ENCODE data around the gene NEU2.
"Not testable (repeated sequence)": the region's sequence is repeated elsewhere in the genome, so short reads cannot be mapped to it uniquely, and the experiment has no call there.

NEU2 gene

GRCh38 chr2:233056961-233057605, 24.6 kb downstream of the NEU2 start:
- no peak for DNase-seq (ENCODE audit: low spot score)

DNA sequence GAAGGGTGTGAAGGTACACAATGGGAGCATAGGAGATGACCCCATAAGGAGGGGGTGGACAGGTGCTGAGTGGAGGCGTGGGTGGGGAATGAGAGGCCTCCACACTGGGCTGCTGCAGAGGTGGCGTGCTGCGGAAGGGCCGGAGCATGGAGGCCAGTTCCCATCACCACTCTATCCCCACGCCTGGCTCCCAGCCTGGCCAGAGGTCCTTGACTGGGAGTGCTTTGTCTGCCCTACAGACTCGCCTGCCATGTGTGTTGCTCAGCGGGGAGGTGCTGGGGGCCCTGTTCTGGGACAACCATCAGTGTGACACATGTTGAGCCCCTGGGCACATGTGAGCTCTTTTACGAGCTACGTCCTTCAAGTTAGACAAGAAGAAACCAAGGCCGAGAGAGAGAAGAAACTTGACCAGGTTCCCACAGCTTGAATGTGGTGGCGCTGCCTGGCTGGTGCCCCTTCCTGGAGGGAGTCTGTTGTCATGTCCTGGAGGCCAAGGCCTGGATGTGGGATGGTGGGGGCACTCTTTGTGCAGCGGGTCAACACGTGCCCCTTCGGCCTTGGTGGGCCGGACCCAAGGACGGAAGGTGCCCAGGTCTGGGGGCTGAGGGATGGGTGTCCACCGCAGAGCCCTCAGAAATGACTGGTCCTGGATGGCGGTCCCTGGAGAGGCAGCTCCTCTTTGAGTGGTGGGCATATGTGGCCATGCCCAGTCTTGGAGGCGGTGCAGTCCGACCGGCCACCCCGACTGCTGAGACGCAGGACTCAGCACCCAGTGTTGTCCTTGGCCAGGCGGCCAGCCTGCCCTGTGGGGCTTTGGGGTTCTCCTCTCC, 26.5 kb downstream of the NEU2 start:
- no peak for DNase-seq (ENCODE audit: low spot score)

- no peak for DNase-seq (ENCODE audit: low spot score)
These were observed 27.0 kb downstream of the NEU2 start for GRCh38 chr2:233059547-233059796.

- DNase-seq (ENCODE audit: low spot score), result no peak
These were observed 27.5 kb downstream of the NEU2 start, which contains the start of gene INPP5D for GRCh38 chr2:233059797-233060500. Gene INPP5D (plus strand): TSS chr2:233060342. CDS start chr2:233060479, 137 bp downstream.

- DNase-seq (ENCODE audit: low spot score), result no peak
These were observed 28.1 kb downstream of the NEU2 start for GRCh38 chr2:233060501-233060979.

- DNase-seq (ENCODE audit: low spot score), result no peak
These were observed 28.6 kb downstream of the NEU2 start for GRCh38 chr2:233060980-233061590.

GRCh38 chr2:233061591-233062450, 29.3 kb downstream of the NEU2 start:
- no peak for DNase-seq (ENCODE audit: low spot score)

- DNase-seq (ENCODE audit: low spot score), result no peak
These were observed 30.0 kb downstream of the NEU2 start for GRCh38 chr2:233062451-233062850.

- DNase-seq (ENCODE audit: low spot score), result no peak
These were observed 30.4 kb downstream of the NEU2 start for GRCh38 chr2:233062946-233063268.

- DNase-seq (ENCODE audit: low spot score), result no peak
These were observed 30.9 kb downstream of the NEU2 start for GRCh38 chr2:233063269-233063975.

DNA sequence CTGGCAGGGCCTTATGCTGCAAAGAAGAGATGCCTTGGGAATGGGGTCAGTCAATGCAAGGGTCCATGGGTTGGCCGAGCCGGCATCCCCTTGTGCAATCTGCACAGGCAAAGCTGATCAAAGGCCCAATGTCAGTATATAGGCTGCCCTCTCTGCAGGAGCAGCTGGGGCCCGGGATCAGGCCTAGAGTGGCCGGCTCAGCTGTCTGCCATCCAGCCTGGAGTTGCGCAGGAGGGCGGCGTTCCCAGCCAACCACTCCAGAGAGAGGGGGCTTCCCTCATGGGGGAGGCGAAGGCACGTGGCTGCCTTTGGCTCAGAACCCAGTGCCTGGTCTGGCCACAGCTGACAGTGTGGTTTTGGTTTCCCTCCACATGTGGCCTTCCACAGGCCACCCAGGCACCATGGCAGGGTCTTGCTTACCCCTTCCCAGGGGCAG, 31.5 kb downstream of the NEU2 start:
- DNase-seq (ENCODE audit: low spot score), result no peak

GRCh38 chr2:233064530-233065199, 32.2 kb downstream of the NEU2 start:
- DNase-seq (ENCODE audit: low spot score), result no peak

GRCh38 chr2:233065200-233065589, 32.7 kb downstream of the NEU2 start:
- not testable (repeated sequence) for DNase-seq (ENCODE audit: low spot score)

- DNase-seq (ENCODE audit: low spot score), result no peak
These were observed 33.5 kb downstream of the NEU2 start for GRCh38 chr2:233065954-233066470.

DNA sequence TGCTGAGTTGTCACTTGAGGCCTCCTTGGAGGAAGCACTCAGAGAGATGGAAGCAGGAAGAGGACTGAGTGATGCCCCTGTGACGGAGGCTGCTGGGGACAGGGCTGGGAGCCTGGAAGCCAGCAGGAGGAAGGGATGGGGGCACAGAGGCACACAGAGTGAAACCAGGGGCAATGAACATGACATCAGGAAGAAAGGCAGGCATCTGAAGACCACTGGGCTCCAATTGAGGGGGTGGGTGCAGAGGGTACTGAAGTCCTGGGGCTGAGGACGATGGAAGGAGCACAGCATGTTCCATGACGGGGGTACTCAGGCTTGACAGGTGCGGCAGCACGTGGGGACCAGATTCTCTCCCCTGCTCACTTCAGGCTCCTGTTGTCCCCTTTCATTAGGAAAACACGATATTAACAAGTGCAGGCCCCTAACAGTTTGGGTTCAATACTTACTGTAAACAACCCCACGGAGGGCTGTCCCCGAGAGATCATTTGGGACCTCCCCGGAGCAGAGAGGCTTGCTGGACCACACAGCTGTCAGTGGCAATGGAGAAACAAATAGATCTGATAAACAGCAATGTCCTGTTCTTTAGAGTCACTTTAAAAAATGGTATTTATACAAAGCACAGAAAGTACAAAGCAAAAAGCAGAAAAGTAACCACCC, 36.4 kb downstream of the NEU2 start:
- DNase-seq (ENCODE audit: low spot score), result no peak

DNA sequence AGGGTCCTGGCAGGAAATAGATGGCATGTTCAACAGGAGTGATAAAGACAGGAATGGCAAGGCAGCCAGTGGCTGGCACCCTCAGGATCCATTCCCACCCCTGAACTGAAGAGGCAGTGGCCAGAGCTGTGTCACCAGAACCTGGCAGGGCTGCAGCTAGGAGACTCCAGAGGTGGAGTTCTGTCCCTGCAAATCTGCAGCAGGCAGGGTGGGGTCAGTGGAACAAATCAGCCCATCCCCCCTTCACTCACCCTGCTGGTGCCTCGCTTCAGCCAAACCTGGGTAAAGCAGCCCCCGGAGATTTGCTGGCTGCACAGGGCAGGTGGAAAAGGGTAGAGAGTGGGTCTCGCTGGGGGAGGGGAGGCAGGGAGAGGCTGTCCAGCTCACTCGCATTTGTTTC, 40.4 kb downstream of the NEU2 start:
- DNase-seq (ENCODE audit: low spot score), result no peak

DNA sequence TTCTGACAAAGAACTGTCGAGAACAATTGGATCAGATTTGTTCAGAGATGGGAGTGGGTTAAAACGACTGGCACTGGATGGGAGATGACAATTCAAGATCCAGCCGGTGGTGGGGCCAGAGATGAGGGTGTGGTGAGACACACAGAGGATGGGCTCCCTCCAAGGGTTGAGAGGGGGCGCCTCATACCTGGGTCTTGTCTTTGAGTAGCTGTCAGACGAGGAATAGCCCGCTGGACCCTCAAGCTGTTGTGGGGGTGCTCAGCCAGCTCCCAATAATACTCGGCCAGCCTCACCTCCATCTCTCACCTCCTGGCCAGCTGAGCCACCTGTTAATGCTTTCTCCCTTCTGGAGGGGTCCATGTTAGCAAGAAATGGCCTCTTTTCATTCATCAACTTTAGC, 41.6 kb downstream of the NEU2 start:
- DNase-seq (ENCODE audit: low spot score), result no peak

GRCh38 chr2:233075141-233075965, 42.9 kb downstream of the NEU2 start:
- no peak for DNase-seq (ENCODE audit: low spot score)

DNA sequence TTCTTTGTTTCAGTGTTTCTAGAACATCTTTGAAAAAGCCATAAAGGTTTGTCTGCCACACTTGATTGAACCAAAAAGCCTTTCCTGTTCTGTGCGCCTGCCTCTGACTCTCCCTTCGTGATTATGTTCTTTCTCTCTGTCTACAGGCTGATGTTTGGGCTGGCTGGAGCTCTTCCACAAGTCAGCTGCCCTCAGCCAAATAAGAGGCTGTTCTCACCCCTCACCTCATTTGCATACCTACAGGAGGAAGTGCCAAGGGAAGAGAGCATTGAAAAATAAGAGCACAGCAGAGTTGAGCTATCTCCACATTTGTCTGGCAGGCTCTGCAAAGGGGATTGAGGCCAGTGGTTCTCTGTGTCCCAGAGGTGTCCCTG, 43.5 kb downstream of the NEU2 start:
- no peak for DNase-seq (ENCODE audit: low spot score)
